GM12878 (cell line): ENCODE measurements around the gene CPLANE2. TPM values are rescaled to one million over a fixed set of nuclear protein-coding genes. Genes with fewer than 3 reads are reported as not detected.

ENCODE experiments used
- ATAC-seq: fragments of 200-7000 bp; cut with Tn5 transposase; 3 replicates; pipeline ENCODE4 v1.9.1; 2020; ENCODE audit warnings: mild to moderate bottlenecking, moderate library complexity
- BruUV-seq: library from RNA; stranded (reverse); fragments of 400-500 nt; replicated peaks from 2 replicates; lab custom pipeline; 2021; lab: Mats Ljungman, UMichigan
- CTCF ChIA-PET: fragments of 300-600 bp; sonication (Branson Sonifier 250); formaldehyde crosslinking; extraction: SDS; loops from one replicate; lab custom pipeline; 2021; ENCODE audit warnings: inconsistent platforms; lab: Yijun Ruan, JAX
- POLR2A ChIA-PET: fragments of 350-600 bp; formaldehyde crosslinking; extraction: SDS; loops from one replicate; lab custom pipeline; 2021; ENCODE audit warnings: inconsistent platforms; lab: Charles Lee
- RAD21 ChIA-PET: fragments of 300-600 bp; sonication (Branson Sonifier 250); formaldehyde crosslinking; loops from one replicate; lab custom pipeline; 2023; ENCODE audit warnings: antibody characterized with exemption; ENCODE audit not compliant: unreplicated experiment; lab: Charles Lee
- SMC1A ChIA-PET: fragments of 300-600 bp; sonication (Branson Sonifier 250); formaldehyde crosslinking; loops from one replicate; lab custom pipeline; 2023; ENCODE audit not compliant: unreplicated experiment, uncharacterized antibody; lab: Charles Lee
- DNase-seq: peaks from one replicate; pipeline ENCODE4 v3.0.0-alpha.2; 2011; ENCODE audit warnings: low read depth, low spot score
- FAIRE-seq: peaks from 3 replicates; lab custom pipeline; 2011; peaks lifted over from hg19 to GRCh38; lab: Jason Lieb, UNC
- H2AFZ ChIP-seq: 2 replicates; pipeline ENCODE4 v1.6.0; 2011; ENCODE audit warnings: low read depth, low read length, control low read depth; ENCODE audit not compliant: control insufficient read depth
- H3K27ac ChIP-seq: 2 replicates; pipeline ENCODE4 v1.5.1; 2011; ENCODE audit warnings: control low read depth; ENCODE audit not compliant: control insufficient read depth, insufficient read depth
- H3K27me3 ChIP-seq, 2 experiments: replicated peaks in 1 of 2; 2 replicates each; pipeline versions ENCODE4 v1.6.0 to v1.6.1; 2011; ENCODE audit warnings: low read length in 1 of 2; ENCODE audit not compliant: control insufficient read depth in 2 of 2, insufficient read depth in 2 of 2
- H3K36me3 ChIP-seq, 2 experiments: 2 replicates each; pipeline ENCODE4 v1.5.1; 2011; ENCODE audit warnings: low read length in 1 of 2; ENCODE audit not compliant: control insufficient read depth in 2 of 2, insufficient read depth in 2 of 2
- H3K4me1 ChIP-seq: 2 replicates; pipeline ENCODE4 v1.6.1; 2011; ENCODE audit warnings: mild to moderate bottlenecking, low read length, moderate library complexity, mixed read lengths; ENCODE audit not compliant: control insufficient read depth, insufficient read depth
- H3K4me2 ChIP-seq: 2 replicates; pipeline ENCODE4 v1.6.0; 2011; ENCODE audit warnings: control low read depth; ENCODE audit not compliant: control insufficient read depth, insufficient read depth
- H3K4me3 ChIP-seq: fragments of 200-600 bp; sonication (generic); 2 replicates; pipeline ENCODE4 v1.5.1; 2016
- H3K79me2 ChIP-seq: 2 replicates; pipeline ENCODE4 v1.6.0; 2011; ENCODE audit warnings: low read length; ENCODE audit not compliant: control insufficient read depth, insufficient read depth
- H3K9ac ChIP-seq: 2 replicates; pipeline ENCODE4 v1.8.0; 2011; ENCODE audit warnings: low read length, control low read depth, mixed read lengths; ENCODE audit not compliant: control insufficient read depth, insufficient read depth
- H3K9me3 ChIP-seq: replicated peaks from 3 replicates; pipeline ENCODE4 v1.5.1; 2011; ENCODE audit warnings: mild to moderate bottlenecking, low read length; ENCODE audit not compliant: control insufficient read depth, insufficient read depth
- H4K20me1 ChIP-seq: 2 replicates; pipeline ENCODE4 v1.6.0; 2011; ENCODE audit not compliant: control insufficient read depth, insufficient read depth
- CREB1 ChIP-seq: IDR thresholded peaks from 2 replicates; pipeline ENCODE4 v1.6.1; 2012; ENCODE audit warnings: low read depth, mild to moderate bottlenecking, inconsistent platforms
- EED ChIP-seq: sonication (generic); IDR thresholded peaks from 2 replicates; pipeline ENCODE4 v1.6.1; 2016; ENCODE audit warnings: antibody characterized with exemption, low read depth
- PAX5 ChIP-seq: IDR thresholded peaks from 2 replicates; pipeline ENCODE4 v1.6.1; 2011; ENCODE audit warnings: low read depth, low read length, borderline replicate concordance
- RELB ChIP-seq: fragments of 450-650 bp; IDR thresholded peaks from 2 replicates; pipeline ENCODE4 v1.6.1; 2017; ENCODE audit warnings: low read depth, mild to moderate bottlenecking, moderate library complexity
- RFX5 ChIP-seq: IDR thresholded peaks from 2 replicates; pipeline ENCODE4 v1.6.1; 2011; ENCODE audit warnings: low read depth, low read length, improper control_type of control experiment
- SUZ12 ChIP-seq: fragments of 200-600 bp; sonication (generic); IDR thresholded peaks from one replicate; pipeline ENCODE4 v1.6.1; 2018; ENCODE audit warnings: antibody characterized with exemption, mild to moderate bottlenecking; ENCODE audit not compliant: unreplicated experiment
- TAF1 ChIP-seq: IDR thresholded peaks from 2 replicates; pipeline ENCODE4 v1.6.1; 2011; ENCODE audit warnings: mild to moderate bottlenecking, low read depth, low read length, borderline replicate concordance
- YY1 ChIP-seq: IDR thresholded peaks from 2 replicates; pipeline ENCODE4 v1.6.1; 2011; ENCODE audit warnings: low read depth, mild to moderate bottlenecking, low read length
- WGBS: methylation state at CpG from one replicate; pipeline ENCODE4 v1.1.6; 2016; ENCODE audit warnings: low lambda C conversion rate; ENCODE audit not compliant: insufficient replicate concordance, insufficient coverage; ENCODE audit errors: missing lambda C conversion rate; 5-methylcytosine and 5-hydroxymethylcytosine counted together
- in situ Hi-C: fragments of 300-500 bp; cut with MboI; formaldehyde crosslinking; loops from 9 replicates; pipeline ENCODE4 v1.14.3; 2018; ENCODE audit warnings: mixed read lengths
- intact Hi-C: fragments of 100-400 bp; cut with micrococcal nuclease; formaldehyde crosslinking; loops from one replicate; pipeline ENCODE4 v1.14.2; 2022; ENCODE audit not compliant: unreplicated experiment
- polyA plus RNA-seq, 11 experiments: library from polyadenylated mRNA; depleted of rRNA in 4 of 11; unstranded in 6 of 11; stranded (reverse) in 5 of 11; fragments of >200 nt; fragmentation: Nextera tagmentation in 4 of 11; fragmentation: Illumina TruSeq in 1 of 11; extraction: Ambion mirVana in 4 of 11; extraction: Trizol in 1 of 11; gene quantifications; 1 replicate in 1 of 11; 2 replicates in 10 of 11; pipeline versions ENCODE4 v1.2.1 to v1.2.3, GENCODE V29; 2011 to 2016; ENCODE audit warnings: inconsistent platforms in 2 of 11, missing spikeins in 2 of 11, low read depth in 1 of 11
- total RNA-seq, 4 experiments: library from RNA; depleted of rRNA in 3 of 4; stranded (reverse); fragments of >200 nt in 3 of 4; fragmentation: Illumina TruSeq in 1 of 4; extraction: Trizol in 1 of 4; gene quantifications; 2 replicates each; pipeline versions ENCODE4 v1.2.1 to v1.2.3, GENCODE V29; 2013 to 2021

The CPLANE2 gene
- total and polyA plus RNA-seq, 10 of the 15 experiments (the other 5 are each of a cell fraction or from before 2014, with no cell fraction given): 0.09 to 4.5 (median 2.3) TPM; not detected in 1

GRCh38 chr1:16248603-16249516, 11.9 kb upstream of the CPLANE2 start:
- Histone ChIP-seq H3K9ac (0 out of 2 replicates have a peak overlapping the region, but pooled peaks have one; percentile 2), H3K36me3 (peaks cover 12 to 13% of the 10 kb centered on the region in 2 experiments; a peak in 3 of 4 replicates), H3K27me3 (no peaks in the 10 kb centered on the region), H2AFZ (no peak overlapping the region), H3K4me2 (peak overlapping the region; percentile 57), H3K9me3 (no peaks in the 10 kb centered on the region), H3K4me3 (no peak overlapping the region), H3K79me2 (no peaks in the 10 kb centered on the region), H3K27ac (peak overlapping the region; percentile 47), H3K4me1 (peaks cover 20% of the 10 kb centered on the region), H4K20me1 (no peaks in the 10 kb centered on the region)
- CTCF ChIA-PET: interaction anchor here (1.5 to 3.4 kb wide), 4 partner anchors 62 to 169 kb away, joined by 4 to 27 read pairs (median 14); no protein-coding TSS in a partner anchor
- TF ChIP-seq CREB1: peak; percentile 45; the same call in 1 of the 2 replicates
- peak; percentile 68; the same call in 1 of the 2 replicates for TF ChIP-seq PAX5
- TF ChIP-seq RELB: no peak
- no peak for TF ChIP-seq RFX5
- no peak for TF ChIP-seq TAF1
- no peak for TF ChIP-seq SUZ12
- no peak for TF ChIP-seq YY1
- TF ChIP-seq EED: no peak
- in situ Hi-C loops (no loop called here), intact Hi-C loops (loop anchor here (5.0 kb wide), 1 partner anchor 113 kb away; no protein-coding TSS in a partner anchor)
- RAD21 ChIA-PET: interaction anchor here (1.0 to 1.3 kb wide), 3 partner anchors 104 to 172 kb away, joined by 3 to 4 read pairs (median 3); partner anchors contain the start of gene FBXO42
- POLR2A ChIA-PET: interaction anchor here (1.0 kb wide), 1 partner anchor 101 kb away, joined by 4 read pairs; no protein-coding TSS in a partner anchor
- FAIRE-seq (no peak), ATAC-seq (peak; percentile 86), DNase-seq (peak; percentile 23)
- SMC1A ChIA-PET: interaction anchor here (0.6 to 3.1 kb wide), 9 partner anchors 11 to 274 kb away, joined by 3 to 16 read pairs (median 3); partner anchors contain the start of gene CPLANE2
- WGBS: 64% methylated on average over 7 of the region's 7 CpGs
- BruUV-seq: no TSS peak
